MCF 10A (cell line): ENCODE results near the gene OR2T10. TPM values are rescaled to one million over a fixed set of nuclear protein-coding genes. Genes with fewer than 3 reads are reported as not detected.

Source experiments
- BruUV-seq: library from RNA; stranded (reverse); fragments of 400-500 nt; replicated peaks from 2 replicates; lab custom pipeline; 2021; lab: Mats Ljungman, UMichigan
- CTCF ChIA-PET: fragments of 300-600 bp; sonication (Branson Sonifier 250); formaldehyde crosslinking; extraction: SDS; loops from one replicate; lab custom pipeline; 2021; ENCODE audit warnings: antibody characterized with exemption, inconsistent platforms; lab: Yijun Ruan, JAX
- POLR2A ChIA-PET: fragments of 300-600, 350-650 bp; sonication (Branson Sonifier 250); formaldehyde crosslinking; extraction: SDS; loops from one replicate; lab custom pipeline; 2020; ENCODE audit warnings: antibody characterized with exemption, inconsistent platforms; lab: Yijun Ruan, JAX
- DNase-seq: peaks from one replicate; pipeline ENCODE4 v3.0.0-alpha.2; 2018; ENCODE audit not compliant: unreplicated experiment
- H3K27ac Mint-ChIP-seq: one replicate; pipeline ENCODE4 v1.8.0; 2022; ENCODE audit warnings: mild to moderate bottlenecking, low read depth, mixed read lengths; ENCODE audit not compliant: unreplicated experiment
- H3K27me3 Mint-ChIP-seq: one replicate; pipeline ENCODE4 v1.8.0; 2022; ENCODE audit warnings: mixed read lengths; ENCODE audit not compliant: insufficient read depth, unreplicated experiment
- H3K36me3 Mint-ChIP-seq: one replicate; pipeline ENCODE4 v1.8.0; 2022; ENCODE audit warnings: mild to moderate bottlenecking, moderate library complexity, mixed read lengths; ENCODE audit not compliant: insufficient read depth, unreplicated experiment
- H3K4me1 Mint-ChIP-seq: one replicate; pipeline ENCODE4 v1.8.0; 2022; ENCODE audit warnings: mixed read lengths; ENCODE audit not compliant: insufficient read depth, unreplicated experiment
- H3K4me3 Mint-ChIP-seq: one replicate; pipeline ENCODE4 v1.8.0; 2022; ENCODE audit warnings: mild to moderate bottlenecking, moderate library complexity, mixed read lengths; ENCODE audit not compliant: unreplicated experiment
- H3K9me3 Mint-ChIP-seq: one replicate; pipeline ENCODE4 v1.8.0; 2022; ENCODE audit warnings: mixed read lengths; ENCODE audit not compliant: unreplicated experiment
- intact Hi-C: fragments of 100-400 bp; cut with micrococcal nuclease; formaldehyde crosslinking; loops from 2 replicates; pipeline ENCODE4 v1.14.1; 2022
- total RNA-seq: library from RNA; stranded (reverse); gene quantifications from 2 replicates; pipeline ENCODE4 v1.2.3, GENCODE V29; 2022
- TF ChIP-seq, protein P1 (sequence below): fragments of 200-600 bp; IDR thresholded peaks from one replicate; pipeline ENCODE4 v1.8.0; 2022; ENCODE audit warnings: antibody characterized with exemption, mild to moderate bottlenecking; ENCODE audit not compliant: unreplicated experiment

The OR2T10 gene
- total RNA-seq, 1 experiment from 2014 or later: not detected

DNA sequence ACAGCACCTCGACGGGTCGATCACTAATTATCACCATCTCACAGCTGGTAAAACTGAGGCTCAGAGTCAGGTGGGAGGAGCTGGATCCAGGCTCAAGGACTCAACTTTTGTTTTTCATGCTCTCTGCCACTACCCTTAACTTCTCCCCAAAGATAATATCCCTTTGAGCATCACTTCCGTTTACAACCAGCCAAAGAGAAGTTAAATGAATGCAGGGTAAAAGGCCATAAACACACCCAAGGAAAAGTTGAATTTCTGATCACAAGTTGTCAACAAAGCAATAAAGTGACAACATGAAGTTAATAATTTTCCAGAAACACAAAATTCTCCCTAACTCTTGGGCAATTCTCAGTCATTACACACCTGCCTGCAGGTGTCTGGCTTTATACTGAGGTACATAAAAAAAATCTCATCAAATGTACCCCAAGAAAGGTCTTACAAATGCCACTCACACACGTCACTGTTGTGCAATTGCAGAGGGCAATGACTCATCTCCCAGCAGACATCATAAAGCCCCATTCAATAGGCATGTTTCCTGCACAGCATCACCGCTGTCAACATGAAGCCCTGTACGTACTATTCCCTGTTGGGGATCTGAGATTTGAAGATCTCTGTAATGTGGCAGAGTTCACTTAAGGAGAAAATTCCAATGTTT is 34.0 kb upstream of the OR2T10 start:
- Mint-ChIP-seq H3K9me3 (no peaks in the 10 kb centered on the region), H3K4me1 (no peaks in the 10 kb centered on the region), H3K27ac (no peak overlapping the region), H3K36me3 (no peaks in the 10 kb centered on the region), H3K4me3 (no peak overlapping the region), H3K27me3 (no peaks in the 10 kb centered on the region)
- ChIA-PET CTCF (interaction anchor here (0.6 to 1.0 kb wide), 2 partner anchors 8 to 65 kb away, joined by 3 to 5 read pairs; no protein-coding TSS in a partner anchor), POLR2A (no interaction called here)
- TF ChIP-seq, protein P1, sequence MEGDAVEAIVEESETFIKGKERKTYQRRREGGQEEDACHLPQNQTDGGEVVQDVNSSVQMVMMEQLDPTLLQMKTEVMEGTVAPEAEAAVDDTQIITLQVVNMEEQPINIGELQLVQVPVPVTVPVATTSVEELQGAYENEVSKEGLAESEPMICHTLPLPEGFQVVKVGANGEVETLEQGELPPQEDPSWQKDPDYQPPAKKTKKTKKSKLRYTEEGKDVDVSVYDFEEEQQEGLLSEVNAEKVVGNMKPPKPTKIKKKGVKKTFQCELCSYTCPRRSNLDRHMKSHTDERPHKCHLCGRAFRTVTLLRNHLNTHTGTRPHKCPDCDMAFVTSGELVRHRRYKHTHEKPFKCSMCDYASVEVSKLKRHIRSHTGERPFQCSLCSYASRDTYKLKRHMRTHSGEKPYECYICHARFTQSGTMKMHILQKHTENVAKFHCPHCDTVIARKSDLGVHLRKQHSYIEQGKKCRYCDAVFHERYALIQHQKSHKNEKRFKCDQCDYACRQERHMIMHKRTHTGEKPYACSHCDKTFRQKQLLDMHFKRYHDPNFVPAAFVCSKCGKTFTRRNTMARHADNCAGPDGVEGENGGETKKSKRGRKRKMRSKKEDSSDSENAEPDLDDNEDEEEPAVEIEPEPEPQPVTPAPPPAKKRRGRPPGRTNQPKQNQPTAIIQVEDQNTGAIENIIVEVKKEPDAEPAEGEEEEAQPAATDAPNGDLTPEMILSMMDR: no peak
- intact Hi-C loops: no loop called here
- BruUV-seq: no TSS peak
- peak; percentile 73 for DNase-seq

DNA sequence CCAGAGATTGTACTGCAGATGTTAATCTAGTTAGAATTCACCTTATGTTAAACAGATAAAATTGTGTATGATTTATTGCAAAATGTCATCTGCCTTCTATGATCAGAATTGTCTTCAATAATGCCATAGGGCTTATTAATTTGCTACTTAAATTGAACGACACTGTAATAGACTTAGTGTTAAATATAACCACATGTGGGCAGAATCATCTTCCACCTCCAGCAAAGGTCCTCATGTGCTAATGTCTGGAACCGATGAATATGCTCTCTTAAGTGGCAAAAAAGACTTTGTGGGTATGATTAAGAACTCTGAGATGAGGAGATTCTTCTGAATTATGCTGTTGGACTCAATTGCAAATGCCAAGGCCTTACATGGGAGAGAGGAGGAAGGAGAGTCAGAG is 33.1 kb upstream of the OR2T10 start:
- DNase-seq: no peak
- POLR2A ChIA-PET: no interaction called here
- CTCF ChIA-PET: interaction anchor here (0.6 to 1.0 kb wide), 4 partner anchors 8 to 66 kb away, joined by 3 to 5 read pairs (median 3); no protein-coding TSS in a partner anchor
- H3K36me3 Mint-ChIP-seq: no peaks in the 10 kb centered on the region
- no peak overlapping the region for H3K27ac Mint-ChIP-seq
- no peaks in the 10 kb centered on the region for H3K4me1 Mint-ChIP-seq
- no peaks in the 10 kb centered on the region for H3K9me3 Mint-ChIP-seq
- intact Hi-C loops: no loop called here
- TF ChIP-seq, protein P1: no peak
- no peaks in the 10 kb centered on the region for H3K27me3 Mint-ChIP-seq
- BruUV-seq: no TSS peak
- H3K4me3 Mint-ChIP-seq: no peak overlapping the region

DNA sequence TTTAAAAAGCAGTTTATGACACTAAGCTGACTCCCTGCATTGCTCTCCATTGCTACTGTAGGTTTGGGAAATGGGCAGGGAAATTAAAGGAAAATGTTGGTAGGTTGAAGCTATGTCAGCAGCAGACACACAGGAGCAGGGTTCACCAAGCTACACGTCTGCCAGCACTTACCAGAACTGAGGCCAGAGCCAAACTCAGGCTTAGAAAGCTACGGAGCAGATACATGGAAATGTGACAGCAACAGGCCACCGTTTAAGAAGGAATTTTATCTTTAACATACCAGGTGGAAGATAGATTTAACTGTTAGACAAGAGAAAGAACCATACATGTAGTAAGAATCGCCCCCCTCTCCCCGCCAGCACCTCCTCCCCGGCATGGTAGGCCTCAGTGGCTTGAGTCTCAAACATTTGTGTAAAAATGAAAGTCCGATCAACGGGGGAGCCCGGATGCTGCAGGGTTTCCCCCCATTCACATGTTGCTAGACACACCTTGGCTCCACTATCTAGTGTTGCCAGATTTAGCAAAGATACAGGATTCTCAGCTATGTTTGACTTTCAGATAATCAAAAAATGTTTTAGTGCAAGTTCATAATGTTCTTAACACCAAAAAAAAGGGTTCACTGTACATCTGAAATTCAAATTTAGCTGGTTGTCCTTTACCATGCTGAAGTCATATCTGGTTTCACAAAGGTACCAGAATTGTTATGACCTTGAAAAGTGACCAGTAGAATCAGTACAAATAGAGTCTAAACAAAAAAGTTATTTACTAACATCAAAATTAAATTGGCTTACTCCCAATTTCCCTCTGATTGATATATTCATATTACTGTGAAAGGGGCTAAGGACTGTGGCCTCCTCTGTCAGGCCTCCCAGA is 30.7 kb upstream of the OR2T10 start:
- no peak for DNase-seq
- Mint-ChIP-seq H3K4me3 (no peak overlapping the region), H3K27me3 (no peaks in the 10 kb centered on the region), H3K36me3 (no peaks in the 10 kb centered on the region), H3K4me1 (no peaks in the 10 kb centered on the region), H3K9me3 (no peaks in the 10 kb centered on the region), H3K27ac (no peak overlapping the region)
- no TSS peak for BruUV-seq
- TF ChIP-seq, protein P1: no peak
- intact Hi-C loops: no loop called here
- ChIA-PET CTCF (interaction anchor here (0.6 to 1.0 kb wide), 7 partner anchors 9 to 693 kb away, joined by 3 to 4 read pairs (median 3); no protein-coding TSS in a partner anchor), POLR2A (no interaction called here)

DNA sequence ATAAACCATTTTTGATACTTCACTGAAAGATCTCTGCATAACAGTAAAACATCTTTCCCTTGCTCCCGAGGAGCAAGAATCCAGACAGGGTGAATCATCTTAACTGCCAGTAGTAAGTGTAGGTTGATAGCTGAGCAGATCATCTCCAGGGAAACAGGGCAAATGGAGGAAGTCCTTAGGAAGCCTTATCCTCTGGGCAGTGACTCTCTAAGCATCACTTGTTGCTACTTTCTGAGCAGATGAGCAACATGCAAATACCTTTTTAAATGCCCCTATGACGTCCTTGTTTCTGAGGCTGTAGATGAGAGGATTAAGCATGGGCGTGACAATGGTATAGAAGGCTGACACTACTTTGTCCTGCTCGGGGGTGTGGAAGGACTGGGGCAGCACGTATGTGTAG is 28.5 kb upstream of the OR2T10 start:
- Mint-ChIP-seq H3K4me1 (no peaks in the 10 kb centered on the region), H3K27me3 (no peaks in the 10 kb centered on the region), H3K27ac (no peak overlapping the region), H3K36me3 (no peaks in the 10 kb centered on the region), H3K9me3 (no peaks in the 10 kb centered on the region), H3K4me3 (no peak overlapping the region)
- TF ChIP-seq, protein P1: no peak
- ChIA-PET CTCF (interaction anchor here (0.7 to 9.6 kb wide), 6 partner anchors 14 to 299 kb away, joined by 3 to 159 read pairs (median 4); no protein-coding TSS in a partner anchor), POLR2A (no interaction called here)
- no TSS peak for BruUV-seq
- intact Hi-C loops: no loop called here
- no peak for DNase-seq
